Measurements from ENCODE around the gene EREG. TPM values are rescaled to one million over a fixed set of nuclear protein-coding genes. Genes with fewer than 3 reads are reported as not detected.

EREG gene
- total and polyA plus RNA-seq, 2 of the 8 experiments (the other 6 are each of a cell fraction or from before 2014, with no cell fraction given) = not detected

DNA sequence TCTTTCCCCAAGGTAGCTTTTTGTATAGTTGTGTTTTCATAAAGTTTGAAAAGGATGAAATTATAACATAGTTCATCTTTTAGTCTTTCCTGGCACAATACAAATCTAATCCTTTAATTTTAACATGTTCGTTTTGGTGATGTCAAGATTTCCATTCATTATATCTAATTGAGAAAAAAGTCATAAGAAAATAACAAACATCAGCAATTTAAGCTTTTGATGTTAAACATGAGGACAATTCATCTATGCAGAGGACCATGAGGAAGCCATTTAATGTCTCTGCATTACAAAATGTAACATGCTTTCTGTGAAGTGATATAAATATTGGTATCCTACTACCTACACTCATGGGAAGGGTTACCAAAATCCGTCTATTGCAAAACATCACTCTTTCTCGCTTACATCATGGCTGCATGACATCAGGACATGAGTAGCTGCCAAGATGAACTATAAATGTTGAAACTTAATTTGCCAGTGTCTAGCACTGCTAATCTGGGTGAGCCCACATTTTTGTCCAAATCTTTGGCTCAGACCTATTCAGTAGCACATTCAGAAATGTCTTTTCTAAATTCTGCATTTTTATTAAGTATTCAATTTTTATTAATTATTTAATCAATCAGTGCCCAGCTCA, 47.2 kb upstream of the EREG start:
- H3K4me1 ChIP-seq (replicated peaks in 1 of 4; ENCODE audit: control insufficient read depth in 3 of 4, insufficient read depth in 4 of 4, low read length in 3 of 4) = peaks cover 0 to 5% (median under 1%) of the 10 kb centered on the region in 4 experiments; a peak in 2 of 7 replicates
- H2BK20ac ChIP-seq (ENCODE audit: low read length) = no peak overlapping the region
- H2BK120ac ChIP-seq (replicated peaks; ENCODE audit: low read depth, low read length) = no peak overlapping the region
- H3K27ac ChIP-seq (ENCODE audit: low read depth, low read length) = no peak overlapping the region
- no peak overlapping the region for H3K9ac ChIP-seq (replicated peaks in 1 of 4; ENCODE audit: extremely low read depth in 1 of 4, low read depth in 3 of 4, low read length in 3 of 4)
- no peak overlapping the region for H2AFZ ChIP-seq (ENCODE audit: low read length)
- H4K91ac ChIP-seq (replicated peaks; ENCODE audit: insufficient read length, low read length) = no peak overlapping the region
- H3K9me3 ChIP-seq (ENCODE audit: insufficient read depth in 2 of 2, low read depth in 1 of 2, low read length in 1 of 2) = no peaks in the 10 kb centered on the region
- no peak overlapping the region for H3K4me3 ChIP-seq (ENCODE audit: extremely low read depth in 1 of 4, insufficient read depth in 2 of 4, low read depth in 3 of 4, low read length in 4 of 4)
- H2BK5ac ChIP-seq (ENCODE audit: low read depth, low read length) = no peak overlapping the region
- no peak overlapping the region for H3K4ac ChIP-seq (replicated peaks; ENCODE audit: insufficient read length, low read depth, low read length)
- no peak overlapping the region for H2BK15ac ChIP-seq (ENCODE audit: low read length)
- ChIA-PET CTCF (ENCODE audit: partially characterized antibody) (interaction anchor here (0.7 to 5.2 kb wide), 5 partner anchors 30 to 358 kb away, joined by 3 to 42 read pairs (median 3); no protein-coding TSS in a partner anchor), POLR2A (ENCODE audit: partially characterized antibody) (no interaction called here)
- DNase-seq (ENCODE audit: low read depth in 1 of 2, low spot score in 2 of 2) = no peak
- no peak overlapping the region for H2BK12ac ChIP-seq (ENCODE audit: low read depth, low read length)
- no peaks in the 10 kb centered on the region for H3K27me3 ChIP-seq (replicated peaks in 1 of 4; ENCODE audit: control insufficient read depth in 3 of 4, extremely low read depth in 1 of 4, insufficient read depth in 3 of 4, low read length in 3 of 4)
- no peak overlapping the region for H3K18ac ChIP-seq (ENCODE audit: extremely low read depth, low read length)
- no peak overlapping the region for H3K4me2 ChIP-seq (ENCODE audit: insufficient read depth in 1 of 2, low read depth in 2 of 2, low read length in 2 of 2)
- no peak overlapping the region for H4K5ac ChIP-seq (ENCODE audit: insufficient read length, low read depth, low read length)
- no peaks in the 10 kb centered on the region for H3K79me1 ChIP-seq (ENCODE audit: low read depth, low read length)
- no peaks in the 10 kb centered on the region for H3K23me2 ChIP-seq (ENCODE audit: low read depth, low read length)
- WGBS, 2 experiments (ENCODE audit: extremely low coverage in 1 of 2, insufficient coverage in 1 of 2, insufficient read length in 1 of 2, insufficient replicate concordance in 2 of 2, low coverage in 1 of 2, low lambda C conversion rate in 2 of 2, missing lambda C conversion rate in 1 of 2) = 91% methylated on average over 3 of the region's 3 CpGs; no CpG with 5 or more reads in 1 of the 2 experiments
- no peak overlapping the region for H3K23ac ChIP-seq (ENCODE audit: insufficient read length)
- H2AK5ac ChIP-seq (ENCODE audit: low read depth, low read length) = no peak overlapping the region
- H4K8ac ChIP-seq (ENCODE audit: extremely low read depth, insufficient read depth, low read length) = no peak overlapping the region
- no peak overlapping the region for H3K56ac ChIP-seq (replicated peaks; ENCODE audit: insufficient read length, low read depth, low read length)
- FAIRE-seq = no peak
- no peak overlapping the region for H3K14ac ChIP-seq (ENCODE audit: insufficient read length)
- TF ChIP-seq PHF8 (conservative IDR thresholded peaks at IDR 0.05; ENCODE audit: low read depth, low read length) (no peak), RNF2 (IDR thresholded peaks at IDR 0.05; ENCODE audit: borderline replicate concordance, low read depth, low read length, missing control alignments, poor library complexity, severe bottlenecking) (no peak)
- no peaks in the 10 kb centered on the region for H3K36me3 ChIP-seq (ENCODE audit: control insufficient read depth in 2 of 4, insufficient read depth in 4 of 4, low read length in 3 of 4)
- no peaks in the 10 kb centered on the region for H4K20me1 ChIP-seq (replicated peaks in 1 of 2; ENCODE audit: control insufficient read depth in 1 of 2, insufficient read depth in 2 of 2, low read length in 2 of 2)
- H3K79me2 ChIP-seq (ENCODE audit: control insufficient read depth in 1 of 2, insufficient read depth in 2 of 2, low read length in 2 of 2) = no peaks in the 10 kb centered on the region
